DMS153 treated with DMSO at 0.1 percent for 48 hours (cell line): ENCODE results near the gene MCM9.

Experiments
- DNase-seq: peaks from one replicate; lab custom pipeline; 2025; ENCODE audit not compliant: unreplicated experiment; lab: John Stamatoyannopoulos, UW

Gene MCM9

GRCh38 chr6:118867181-118867580 lies 67.8 kb downstream of the MCM9 start:
- DNase-seq: no peak

GRCh38 chr6:118865100-118865391 lies 69.9 kb downstream of the MCM9 start:
- DNase-seq: no peak

- no peak for DNase-seq
Measured at GRCh38 chr6:118864341-118865099, 70.4 kb downstream of the MCM9 start.

- no peak for DNase-seq
Measured at GRCh38 chr6:118862443-118862842, 72.5 kb downstream of the MCM9 start.

- DNase-seq: no peak
Measured at GRCh38 chr6:118860880-118861279, 74.1 kb downstream of the MCM9 start.

GRCh38 chr6:118860363-118860762 lies 74.6 kb downstream of the MCM9 start:
- DNase-seq: no peak

- no peak for DNase-seq
Measured at GRCh38 chr6:118859517-118860064, 75.4 kb downstream of the MCM9 start.

- DNase-seq: no peak
Measured at GRCh38 chr6:118856301-118856700, 78.7 kb downstream of the MCM9 start.

- DNase-seq: no peak
Measured at GRCh38 chr6:118853408-118853807, 81.6 kb downstream of the MCM9 start.

- no peak for DNase-seq
Measured at GRCh38 chr6:118844915-118845314, 90.0 kb downstream of the MCM9 start.

- no peak for DNase-seq
Measured at GRCh38 chr6:118843685-118844390, 91.1 kb downstream of the MCM9 start.

GRCh38 chr6:118830691-118831090 lies 104.3 kb downstream of the MCM9 start:
- DNase-seq: no peak

- no peak for DNase-seq
Measured at GRCh38 chr6:118829817-118830478, 105.0 kb downstream of the MCM9 start.

- DNase-seq: no peak
Measured at GRCh38 chr6:118826096-118826495, 108.9 kb downstream of the MCM9 start.

- no peak for DNase-seq
Measured at GRCh38 chr6:118825661-118826060, 109.3 kb downstream of the MCM9 start.

GRCh38 chr6:118815495-118815894 lies 119.5 kb downstream of the MCM9 start:
- no peak for DNase-seq

- no peak for DNase-seq
Measured at GRCh38 chr6:118813775-118814174, 121.2 kb downstream of the MCM9 start.

- no peak for DNase-seq
Measured at GRCh38 chr6:118812970-118813369, 122.0 kb downstream of the MCM9 start.

GRCh38 chr6:118810420-118811027 lies 124.4 kb downstream of the MCM9 start:
- no peak for DNase-seq

GRCh38 chr6:118808793-118809638 lies 125.9 kb downstream of the MCM9 start:
- no peak for DNase-seq

- DNase-seq: no peak
Measured at GRCh38 chr6:118804091-118804490, 130.9 kb downstream of the MCM9 start.
